Fibroblast of skin of right biceps (primary cell): ENCODE results near the gene EPB41.
A peak's percentile ranks its signal among the peaks of the same experiment; 100 is the strongest.
"Not testable (repeated sequence)": the region's sequence is repeated elsewhere in the genome, so short reads cannot be mapped to it uniquely, and the experiment has no call there.

Experiments
- DNase-seq: peaks from one replicate; pipeline ENCODE4 v3.0.0-alpha.2; 2013

The EPB41 gene

DNA sequence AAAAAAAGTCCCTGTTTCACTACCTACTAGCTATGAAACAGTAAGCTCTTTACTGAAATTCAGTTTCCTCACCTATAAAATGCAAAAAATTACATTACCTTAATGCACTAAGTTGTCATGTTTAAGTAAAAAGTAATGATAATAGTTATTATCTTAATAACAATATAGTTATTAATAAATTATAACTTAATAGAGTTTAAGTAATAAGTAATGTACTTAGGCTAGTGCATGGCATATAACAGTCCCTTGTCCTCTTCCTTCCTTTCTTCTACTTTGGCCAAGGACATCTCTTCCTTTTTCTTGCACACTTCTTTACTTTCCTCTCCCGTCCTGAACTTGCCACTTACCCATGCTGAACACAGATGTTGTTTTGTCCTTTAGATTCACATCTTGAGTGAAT, 200.3 kb downstream of the EPB41 start:
- DNase-seq = no peak

DNA sequence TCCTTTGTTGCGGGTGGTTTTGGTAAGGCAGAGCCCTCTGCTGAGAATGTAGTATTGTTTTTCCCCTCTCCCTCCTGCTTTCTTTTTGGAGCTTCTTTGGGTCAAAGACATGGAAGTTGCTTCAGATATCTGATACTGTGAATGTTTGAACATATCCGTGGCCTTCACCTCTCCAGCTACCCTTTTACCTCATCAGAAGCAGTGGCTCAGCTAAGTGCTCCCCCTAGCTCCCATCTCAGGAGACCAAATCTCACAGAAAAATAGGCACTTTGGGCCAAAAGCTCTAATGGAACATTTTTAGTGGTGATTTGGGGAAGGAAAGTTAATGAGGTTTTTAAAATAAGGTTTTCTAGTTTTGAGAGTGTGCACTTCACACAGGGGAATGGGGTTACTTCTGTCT, 203.0 kb downstream of the EPB41 start:
- DNase-seq = no peak

DNA sequence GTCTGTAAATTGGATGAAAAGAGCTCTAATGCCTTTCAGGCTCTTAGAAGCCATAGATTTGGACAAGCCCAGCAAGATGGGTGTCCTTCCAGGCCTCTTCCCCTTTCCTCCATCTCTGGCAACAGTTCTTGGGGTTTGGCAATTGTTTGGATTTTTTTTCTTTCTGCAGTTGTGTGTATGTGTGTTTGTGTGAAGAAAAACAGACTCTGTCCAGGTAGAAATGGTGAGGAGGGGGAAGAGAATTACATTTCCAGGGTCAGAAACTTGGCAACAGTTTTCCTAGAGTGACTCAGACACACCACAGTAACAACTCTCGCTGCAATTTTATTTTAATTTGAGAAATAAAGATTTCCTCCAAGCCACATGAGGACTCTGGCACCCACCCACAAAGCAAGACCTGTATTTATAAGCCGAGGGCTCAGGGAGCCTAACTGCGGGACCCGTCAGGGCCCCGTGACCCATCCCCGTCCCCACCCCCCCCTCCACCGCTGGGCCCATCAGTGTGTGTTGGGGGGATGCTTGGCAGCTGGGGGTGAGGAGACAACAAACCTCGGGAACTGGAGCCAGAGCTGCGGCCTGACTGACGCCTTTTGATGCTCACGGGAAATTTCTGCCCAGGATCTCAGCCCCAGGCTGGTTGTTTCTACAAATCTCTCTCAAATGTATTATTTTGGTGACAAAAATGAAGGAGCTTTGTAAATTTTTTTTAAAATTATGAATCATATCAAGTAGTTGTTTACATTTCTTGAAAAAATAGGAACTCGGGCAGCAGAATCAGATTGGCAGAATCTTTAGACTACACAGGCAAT, 205.0 kb downstream of the EPB41 start:
- DNase-seq = peak; percentile 12

DNA sequence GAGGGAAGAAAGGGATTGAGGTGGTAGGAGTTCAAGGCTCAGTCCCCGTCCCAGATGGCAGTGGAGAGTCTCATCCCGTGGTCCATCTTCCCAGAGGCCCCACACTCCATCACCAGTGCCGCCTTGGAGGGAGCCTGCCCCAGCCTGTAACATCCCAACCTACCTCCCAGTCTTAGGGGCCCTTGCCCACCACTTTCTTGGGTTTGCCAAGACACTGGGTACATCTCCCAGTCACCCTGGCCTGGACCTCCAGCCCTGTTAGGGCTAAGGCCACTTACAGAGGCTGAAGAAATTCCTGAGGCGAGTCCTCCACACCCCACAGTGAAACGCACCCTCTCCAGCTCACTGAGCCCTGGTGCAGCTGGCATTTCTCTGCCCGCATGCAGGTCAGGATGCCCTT, 206.0 kb downstream of the EPB41 start:
- DNase-seq = no peak

DNA sequence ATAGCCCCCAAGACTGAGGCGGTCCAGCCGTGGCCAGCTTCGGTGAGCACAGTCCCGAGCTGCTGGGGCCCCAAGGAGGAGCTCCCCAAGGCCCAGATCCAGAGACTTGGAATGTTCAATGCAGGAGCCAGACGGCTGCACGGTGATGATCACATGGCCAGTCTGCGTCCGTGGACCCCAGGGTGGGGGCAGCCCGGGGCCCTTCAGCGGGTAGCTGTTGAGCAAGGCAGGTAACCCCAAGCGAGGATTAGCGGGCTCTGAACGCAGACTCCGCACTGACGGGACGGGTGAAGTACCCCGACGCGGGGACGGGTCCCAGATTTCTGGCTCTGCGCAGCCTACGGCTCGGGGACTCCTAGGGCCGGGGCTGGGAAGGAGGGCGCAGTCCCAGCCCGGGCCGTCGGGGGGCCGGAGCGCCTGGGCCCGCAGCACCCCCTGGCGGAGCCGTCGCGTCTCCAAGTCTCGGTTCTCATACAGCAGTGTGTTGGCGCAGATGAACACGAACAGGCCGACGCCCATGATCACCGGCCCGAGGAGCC, 206.6 kb downstream of the EPB41 start:
- DNase-seq = peak; percentile 71

DNA sequence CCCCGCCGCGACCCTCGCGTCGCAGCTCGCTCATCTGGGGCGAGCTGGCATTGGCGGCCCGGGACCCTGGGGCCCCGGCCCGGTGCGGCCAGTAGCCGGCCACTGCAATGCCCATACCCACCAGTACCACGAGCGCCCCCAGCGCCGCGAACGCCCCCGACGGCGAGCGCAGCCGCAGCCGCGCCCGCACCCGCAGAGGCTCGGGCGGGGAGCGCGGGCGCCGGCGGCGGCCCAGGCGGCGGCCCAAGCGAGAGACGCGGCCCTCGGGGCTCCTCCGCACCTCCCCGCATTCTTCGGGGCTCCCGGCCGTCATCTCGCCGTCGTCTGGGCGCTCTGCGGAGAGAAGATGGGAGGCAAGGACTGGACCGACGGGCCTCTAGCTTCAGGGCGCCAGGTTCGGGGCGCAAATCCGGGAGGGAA, 207.2 kb downstream of the EPB41 start:
- DNase-seq = peak; percentile 33

DNA sequence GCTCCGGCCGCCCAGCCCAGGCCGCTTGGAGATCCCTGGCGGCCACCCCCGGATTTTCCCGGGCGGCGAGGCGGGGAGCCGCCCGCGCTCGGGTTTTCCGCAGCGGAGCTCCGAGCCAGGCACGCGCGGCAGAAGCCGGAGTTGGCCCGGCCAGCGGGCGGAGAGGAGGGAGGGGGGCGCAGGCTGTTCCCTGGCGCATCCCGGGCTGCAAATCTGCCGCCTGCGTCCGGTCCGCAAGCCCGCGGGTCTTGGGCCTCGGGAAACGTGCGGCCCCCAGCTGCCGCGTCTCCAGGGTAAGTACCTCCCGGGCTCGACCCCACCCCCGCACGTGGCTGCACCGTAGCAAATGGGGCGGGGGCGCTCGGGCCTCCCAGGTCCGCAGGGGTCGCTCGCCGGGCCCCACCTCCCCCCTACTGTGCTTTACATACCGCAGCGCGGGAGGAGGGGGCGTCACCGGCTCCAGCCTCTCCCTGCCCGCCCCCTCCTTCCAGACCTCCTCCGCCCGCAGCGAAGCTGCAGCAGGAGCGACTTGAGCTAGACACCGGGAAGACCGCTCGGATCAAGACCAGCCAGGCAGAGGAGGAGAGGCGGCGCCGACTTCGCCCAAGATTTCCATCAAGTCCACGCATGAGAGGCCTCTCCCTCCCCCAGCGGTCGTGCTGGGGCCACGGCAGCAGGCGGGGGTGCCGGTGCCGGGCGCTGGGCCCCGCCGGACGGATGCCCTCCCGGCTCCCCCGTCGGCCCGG, 207.7 kb downstream of the EPB41 start:
- peak; percentile 66 for DNase-seq

DNA sequence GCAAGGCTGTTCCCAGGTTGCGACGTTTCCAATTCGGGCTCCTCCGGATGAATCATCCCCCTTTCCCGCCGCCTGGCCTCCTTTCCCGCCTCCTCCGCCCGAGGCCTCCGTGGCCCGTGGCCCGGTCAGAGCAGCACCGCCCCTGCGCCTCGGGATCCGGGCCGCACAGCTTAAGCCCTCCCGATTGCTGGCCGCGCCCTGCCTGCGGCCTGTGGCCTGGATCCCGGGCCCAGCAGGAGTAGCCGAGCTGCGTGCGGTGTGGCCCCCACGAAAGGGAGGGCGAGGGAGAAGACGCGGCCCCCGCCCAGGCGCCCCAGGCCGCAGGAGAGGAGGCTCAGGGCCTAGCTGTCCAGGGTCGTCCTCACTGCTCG, 208.3 kb downstream of the EPB41 start:
- DNase-seq = peak; percentile 85

DNA sequence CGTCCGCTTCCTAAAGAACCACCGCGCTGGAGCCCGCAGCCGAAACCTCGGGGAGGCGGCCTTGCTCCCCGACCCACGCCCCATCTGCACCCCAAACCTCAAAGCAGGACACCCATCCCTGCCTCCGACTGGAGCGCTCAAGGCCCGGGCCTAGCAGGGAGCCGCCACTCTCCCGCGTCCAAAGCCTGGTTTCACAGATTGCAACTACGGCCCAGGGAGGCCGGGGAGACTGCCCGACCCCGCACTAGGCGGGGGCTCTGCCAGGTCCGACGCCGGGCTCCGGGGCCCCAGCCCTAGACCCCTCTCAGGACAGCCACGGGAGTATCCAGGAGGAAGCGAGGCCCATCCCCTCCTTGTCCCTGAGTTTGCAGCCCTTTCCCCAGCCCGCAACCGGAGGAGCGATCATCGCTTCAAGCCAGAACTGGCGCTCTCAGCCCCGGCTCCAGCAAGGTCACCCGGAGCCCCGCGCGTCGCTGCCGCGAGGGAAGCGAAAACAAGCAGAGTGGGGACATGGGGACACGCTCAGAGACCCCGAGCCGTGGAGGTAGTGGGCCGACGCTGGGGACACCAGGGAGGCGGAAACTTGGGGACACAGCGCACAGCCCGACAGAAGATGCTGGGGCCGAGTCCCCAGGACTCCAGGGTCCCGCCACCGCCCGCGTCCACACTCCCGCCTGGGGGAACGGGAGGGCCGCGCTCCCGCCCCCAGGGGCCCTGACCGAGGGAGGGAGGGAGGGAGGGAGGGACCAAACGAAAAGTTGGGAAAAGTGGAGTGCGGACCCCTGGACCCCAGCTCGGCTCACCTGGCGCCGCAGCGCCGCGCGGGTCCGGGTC, 208.9 kb downstream of the EPB41 start:
- peak; percentile 53 for DNase-seq

DNA sequence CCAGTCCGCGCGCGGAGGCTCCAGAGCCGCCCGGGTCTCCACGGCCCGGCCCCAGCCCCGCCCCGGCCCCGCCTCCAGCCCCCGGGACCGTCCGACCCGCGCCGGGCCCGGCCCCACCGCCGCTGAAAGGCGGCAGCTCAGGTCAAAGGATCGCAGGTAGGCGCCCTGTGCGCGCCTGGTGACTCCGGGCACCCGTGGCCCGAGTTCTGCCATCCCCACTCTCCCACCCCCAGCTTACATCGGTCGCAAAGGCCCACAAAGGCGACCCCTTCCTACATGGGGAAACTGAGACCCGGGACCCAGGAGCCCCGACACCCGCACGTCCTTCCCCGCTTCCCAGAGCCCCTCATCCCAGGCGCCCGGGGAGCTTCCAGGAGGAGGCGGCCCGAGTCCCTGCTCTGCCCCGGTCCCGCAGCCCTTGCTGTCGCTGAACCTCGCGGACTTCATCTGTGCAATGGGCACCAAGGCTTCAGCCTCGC, 209.6 kb downstream of the EPB41 start, which contains the start of gene TMEM200B:
Gene TMEM200B (minus strand): TSS at position 17 of the 479 bp plus-strand sequence. CDS start 2,075 bp downstream, outside the sequence.
- DNase-seq = peak; percentile 37

DNA sequence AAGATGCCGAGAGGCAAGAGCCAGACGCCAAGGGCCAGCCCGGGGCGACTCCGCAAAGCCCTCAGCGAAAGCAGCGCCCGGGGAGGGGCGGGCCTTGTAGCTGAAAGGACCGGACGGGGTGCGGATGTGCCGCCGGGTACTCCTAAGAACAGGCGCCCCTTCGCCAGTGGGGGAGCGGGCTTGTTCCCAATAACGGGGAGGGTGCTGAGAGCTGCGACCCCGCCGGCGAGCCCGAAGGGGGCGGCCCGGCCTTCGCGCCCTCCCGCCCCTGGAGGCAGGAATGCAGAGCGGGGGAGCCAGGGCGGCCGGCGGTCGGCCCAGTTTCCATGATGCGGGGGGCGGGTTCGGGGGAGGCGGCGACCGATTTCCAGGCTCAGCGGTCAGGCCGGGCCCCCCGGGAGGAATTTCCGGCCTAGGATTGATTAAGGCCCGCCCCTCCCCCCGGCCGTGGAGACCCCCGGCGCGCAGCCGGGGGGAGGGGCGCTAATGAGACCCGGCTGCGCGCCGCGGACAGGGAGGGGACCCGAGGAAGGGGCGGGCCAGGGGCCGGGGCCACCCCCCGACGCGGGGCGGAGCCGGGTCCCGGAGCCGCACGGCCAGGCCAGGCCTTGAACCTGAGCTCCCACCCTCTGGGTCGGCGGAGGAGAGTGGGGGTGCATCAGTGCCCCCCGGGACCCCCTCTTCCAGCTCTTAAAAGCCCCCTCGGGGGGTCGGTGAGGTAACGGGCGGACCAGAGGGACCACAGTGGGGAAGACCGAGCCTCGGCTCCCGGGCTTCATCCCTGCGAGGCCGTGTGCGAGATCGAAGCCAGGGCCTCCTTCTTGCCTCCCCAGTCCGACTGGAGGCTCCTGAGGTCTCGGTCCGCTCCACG, 210.2 kb downstream of the EPB41 start:
- DNase-seq = peak; percentile 90

DNA sequence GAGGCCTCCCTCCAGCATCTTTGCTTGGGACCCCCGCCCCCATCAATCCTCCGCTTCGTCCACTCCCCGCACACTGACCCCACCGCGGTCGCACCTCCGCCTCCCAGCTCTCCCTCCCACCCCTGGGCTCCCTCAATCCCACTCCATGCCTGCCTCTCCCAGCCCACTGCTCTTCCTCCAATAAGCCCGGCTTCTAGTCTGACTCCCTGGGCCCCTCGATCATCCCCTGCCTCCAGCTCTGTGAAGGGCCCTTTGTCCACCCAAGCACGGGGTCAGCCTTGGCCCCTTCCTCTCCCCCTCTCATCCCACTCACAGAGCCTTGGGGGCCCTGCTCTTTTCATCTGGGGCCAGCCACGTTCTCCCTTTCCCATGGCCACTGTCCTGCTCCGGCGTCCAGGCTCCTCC, 210.9 kb downstream of the EPB41 start:
- DNase-seq = no peak

DNA sequence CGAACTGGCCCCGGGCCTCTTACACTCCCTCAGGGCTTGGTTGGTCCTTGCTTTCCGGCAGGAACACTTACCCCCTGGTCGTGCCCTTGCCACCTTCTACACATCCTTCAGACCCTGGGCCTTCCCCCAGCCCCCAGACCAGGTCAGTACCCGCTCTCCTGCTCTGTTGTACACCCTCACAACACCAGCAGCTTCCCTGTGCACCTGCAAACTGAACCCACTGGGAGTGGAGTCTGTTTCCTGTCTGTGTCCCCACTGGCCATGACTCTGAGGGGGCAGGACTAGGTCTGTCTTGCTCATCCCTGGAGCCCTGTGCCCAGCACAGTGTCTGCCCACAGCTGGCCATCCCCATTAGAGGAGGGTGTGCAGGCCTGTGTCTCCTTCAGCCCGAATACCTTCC, 211.4 kb downstream of the EPB41 start:
- DNase-seq = no peak

DNA sequence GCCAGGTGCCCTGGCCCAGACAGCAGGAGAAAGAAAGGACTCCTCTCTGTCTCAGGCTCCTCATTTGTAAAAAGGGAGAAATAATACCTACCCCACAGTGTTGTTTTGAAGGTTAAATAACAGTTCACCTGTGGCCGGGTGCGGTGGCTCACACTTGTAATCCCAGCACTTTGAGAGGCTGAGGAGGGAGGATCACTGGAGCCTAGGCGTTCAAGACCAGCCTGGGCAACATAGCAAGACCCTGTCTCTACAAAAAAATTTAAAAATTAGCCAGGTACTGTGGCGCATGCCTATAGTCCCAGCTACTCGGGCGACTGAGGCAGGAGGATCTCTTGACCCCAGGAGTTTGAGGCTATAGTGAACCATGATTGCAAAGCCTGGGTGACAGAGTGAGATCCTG, 211.8 kb downstream of the EPB41 start:
- no peak for DNase-seq

DNA sequence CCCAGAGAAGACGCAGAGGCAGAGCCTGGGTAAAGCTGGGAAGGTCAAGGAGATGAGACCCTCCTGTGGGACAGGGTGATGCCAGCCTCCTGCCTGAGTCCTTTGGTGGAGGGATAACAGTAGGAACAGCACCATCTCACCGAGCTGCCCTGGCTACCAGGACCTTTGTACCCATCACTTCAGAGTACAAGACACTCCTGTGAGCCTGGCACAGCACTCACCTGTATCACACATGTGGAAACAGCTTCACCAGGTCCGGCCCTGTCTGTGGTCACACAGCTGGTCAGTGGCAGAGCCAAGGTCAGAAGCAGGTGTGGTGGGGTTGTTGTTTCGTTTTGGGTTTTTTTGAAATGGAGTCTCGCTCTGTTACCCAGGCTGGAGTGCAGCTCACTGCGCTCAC, 214.4 kb downstream of the EPB41 start:
- DNase-seq = no peak

DNA sequence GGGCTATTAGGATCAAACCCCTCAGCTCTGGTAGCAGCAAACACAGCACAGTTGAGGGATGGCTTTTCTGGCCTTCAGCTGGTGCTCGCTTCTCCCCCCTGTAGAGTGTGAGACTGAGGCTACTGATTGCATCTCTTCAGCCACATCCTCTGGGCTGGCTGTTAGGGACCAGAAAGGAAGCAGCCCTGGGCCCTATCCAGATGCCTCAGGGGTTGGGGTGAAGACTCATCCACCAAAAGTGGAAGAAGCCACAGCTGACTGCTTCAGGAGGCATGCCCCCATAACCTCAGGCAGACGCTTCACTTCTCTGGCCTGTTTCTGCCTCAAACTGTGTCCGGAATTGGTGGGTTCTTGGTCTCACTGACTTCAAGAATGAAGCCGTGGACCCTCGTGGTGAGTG, 215.5 kb downstream of the EPB41 start:
- peak; percentile 21 for DNase-seq

DNA sequence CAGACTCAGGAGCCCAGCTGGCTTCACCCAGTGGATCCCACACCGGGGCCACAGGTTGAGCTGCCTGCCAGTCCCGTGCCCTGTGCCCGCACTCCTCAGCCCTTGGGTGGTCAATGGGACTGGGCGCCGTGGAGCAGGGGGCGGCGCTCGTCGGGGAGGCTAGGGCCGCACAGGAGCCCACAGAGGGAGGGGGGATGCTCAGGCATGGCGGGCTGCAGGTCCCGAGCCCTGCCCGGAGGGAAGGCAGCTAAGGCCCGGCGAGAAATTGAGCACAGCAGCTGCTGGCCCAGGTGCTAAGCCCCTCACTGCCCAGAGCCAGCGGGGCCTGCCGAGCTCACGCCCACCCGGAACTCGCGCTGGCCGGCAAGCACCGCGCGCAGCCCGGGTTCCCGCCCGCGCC, 216.7 kb downstream of the EPB41 start:
- not testable (repeated sequence) for DNase-seq

DNA sequence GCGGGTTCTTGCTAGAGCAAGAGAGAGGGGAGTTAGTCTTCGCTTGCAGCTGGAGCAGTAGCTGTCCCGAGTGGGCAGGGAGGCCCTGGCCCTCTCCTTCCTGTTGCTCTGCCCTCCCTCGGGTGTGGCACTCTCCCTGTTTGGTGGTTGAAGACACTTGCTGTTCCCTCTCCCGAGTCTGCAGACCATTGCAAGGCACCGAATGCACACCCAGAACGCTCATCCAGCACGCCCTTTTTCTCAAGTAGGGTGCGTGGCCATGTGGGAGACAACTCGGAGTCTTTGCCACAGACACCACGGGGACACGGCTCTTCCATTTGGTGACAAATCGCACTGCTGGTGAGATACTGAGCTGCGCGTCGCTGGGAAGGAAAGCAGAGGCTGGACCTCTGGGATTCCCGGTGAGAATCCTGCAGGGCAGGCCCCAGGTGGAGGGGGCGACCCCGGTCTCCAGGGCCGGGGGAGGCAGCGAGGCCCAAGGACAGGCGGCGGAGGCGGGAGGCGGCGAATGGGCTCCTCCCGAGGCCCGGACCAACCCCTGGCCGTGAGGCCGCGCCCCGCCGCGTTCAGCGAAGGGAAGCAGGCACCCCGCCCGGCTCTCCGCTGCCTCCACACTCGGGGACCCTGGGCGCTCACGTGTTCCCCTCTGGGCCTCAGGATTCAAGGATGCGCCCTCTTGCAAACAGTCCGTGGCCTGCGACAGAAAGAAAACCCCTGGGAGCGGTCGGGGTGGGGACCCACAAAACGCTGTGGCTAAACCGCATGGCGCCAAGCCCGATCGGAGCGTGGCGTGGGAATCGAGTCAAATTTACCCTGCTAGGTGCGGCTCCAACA, 219.7 kb downstream of the EPB41 start:
- no peak for DNase-seq

DNA sequence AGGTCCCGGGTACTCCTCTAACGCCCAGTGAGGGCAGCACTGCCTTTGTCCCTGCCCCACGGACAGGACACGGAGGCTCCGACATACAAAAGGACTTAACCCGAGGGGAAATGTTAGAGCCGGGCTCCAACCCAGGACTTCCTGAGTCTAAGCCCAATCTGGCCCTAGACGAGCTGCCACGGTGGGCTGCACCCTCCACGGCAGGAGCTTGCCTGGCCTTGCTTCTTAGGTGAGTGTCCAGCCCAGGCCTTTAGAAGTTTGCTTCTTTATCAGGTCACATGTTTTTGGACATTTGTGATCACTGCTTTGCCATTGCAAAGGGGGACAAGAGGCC, 220.3 kb downstream of the EPB41 start:
- DNase-seq = no peak

DNA sequence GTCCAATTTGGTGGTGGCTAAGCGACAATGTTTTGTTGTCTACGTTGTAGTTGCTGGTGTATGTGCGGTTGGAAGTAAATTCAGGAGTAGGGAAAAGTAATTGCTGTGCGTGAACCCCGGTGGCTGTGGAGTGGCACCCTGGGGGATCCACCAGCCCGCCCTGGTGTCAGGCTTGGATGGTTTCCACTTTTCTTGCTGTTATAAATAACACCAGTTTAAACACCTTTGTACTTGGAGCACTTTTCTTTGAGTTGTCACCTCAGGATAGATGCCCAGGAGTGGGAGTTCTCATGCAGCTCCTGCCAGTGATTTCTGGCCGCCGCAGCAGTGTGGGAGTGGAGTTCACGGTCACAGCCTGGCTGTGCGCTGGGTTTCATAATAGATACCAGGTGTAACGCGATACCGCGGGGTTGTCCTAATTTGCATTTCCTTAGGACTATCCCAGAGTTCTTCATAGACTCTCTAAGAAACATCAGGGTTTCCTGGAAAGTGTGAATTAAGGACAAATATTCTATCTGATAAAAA, 222.1 kb downstream of the EPB41 start:
- peak; percentile 41 for DNase-seq

DNA sequence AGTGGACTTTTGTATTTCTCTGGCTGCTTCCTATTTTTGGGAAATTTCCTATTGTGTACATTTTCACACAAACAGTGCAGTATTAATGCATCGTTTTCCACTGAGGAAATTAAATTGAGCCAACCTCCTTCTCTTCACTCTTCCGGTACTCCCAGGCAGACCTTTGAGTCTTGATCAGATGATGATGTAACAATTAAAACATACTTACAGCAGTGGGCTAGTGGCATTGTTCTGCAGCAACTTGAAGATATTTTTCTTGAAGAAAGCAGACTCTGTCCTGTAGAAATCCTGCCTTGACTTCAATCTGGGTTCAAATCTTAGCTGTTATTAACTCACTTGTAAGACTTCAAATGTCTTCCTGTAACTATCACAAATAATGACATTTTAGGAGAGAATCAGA, 228.3 kb downstream of the EPB41 start:
- DNase-seq = no peak
